GM04504 (cell line): Measurements from ENCODE around the gene RALGAPA2.
"Not testable (repeated sequence)": the region's sequence is repeated elsewhere in the genome, so short reads cannot be mapped to it uniquely, and the experiment has no call there.

Source experiments
- DNase-seq: peaks from one replicate; pipeline ENCODE4 v3.0.0-alpha.2; 2012; ENCODE audit warnings: low read depth

RALGAPA2 gene

GRCh38 chr20:20573797-20574196 is 138.6 kb downstream of the RALGAPA2 start:
- no peak for DNase-seq

GRCh38 chr20:20571068-20571780 is 141.2 kb downstream of the RALGAPA2 start:
- no peak for DNase-seq

GRCh38 chr20:20568604-20569205 is 143.7 kb downstream of the RALGAPA2 start:
- peak; percentile 3 for DNase-seq

GRCh38 chr20:20567712-20568111 is 144.7 kb downstream of the RALGAPA2 start:
- DNase-seq = no peak

GRCh38 chr20:20566516-20566915 is 145.9 kb downstream of the RALGAPA2 start:
- no peak for DNase-seq

GRCh38 chr20:20564279-20564678 is 148.2 kb downstream of the RALGAPA2 start:
- no peak for DNase-seq

- no peak for DNase-seq
Observed at GRCh38 chr20:20562507-20562906, 149.9 kb downstream of the RALGAPA2 start.

GRCh38 chr20:20561841-20562240 is 150.6 kb downstream of the RALGAPA2 start:
- no peak for DNase-seq

GRCh38 chr20:20561172-20561571 is 151.3 kb downstream of the RALGAPA2 start:
- no peak for DNase-seq

- no peak for DNase-seq
Observed at GRCh38 chr20:20557406-20557805, 155.0 kb downstream of the RALGAPA2 start.

- no peak for DNase-seq
Observed at GRCh38 chr20:20555838-20556237, 156.6 kb downstream of the RALGAPA2 start.

GRCh38 chr20:20554951-20555350 is 157.5 kb downstream of the RALGAPA2 start:
- no peak for DNase-seq

- no peak for DNase-seq
Observed at GRCh38 chr20:20553541-20553940, 158.9 kb downstream of the RALGAPA2 start.

- DNase-seq = no peak
Observed at GRCh38 chr20:20552076-20552475, 160.4 kb downstream of the RALGAPA2 start.

GRCh38 chr20:20551409-20551808 is 161.0 kb downstream of the RALGAPA2 start:
- no peak for DNase-seq

GRCh38 chr20:20549704-20550103 is 162.7 kb downstream of the RALGAPA2 start:
- DNase-seq = no peak

- DNase-seq = no peak
Observed at GRCh38 chr20:20549267-20549612, 163.2 kb downstream of the RALGAPA2 start.

- no peak for DNase-seq
Observed at GRCh38 chr20:20548527-20549266, 163.7 kb downstream of the RALGAPA2 start.

- DNase-seq = no peak
Observed at GRCh38 chr20:20547876-20548266, 164.6 kb downstream of the RALGAPA2 start.

GRCh38 chr20:20547221-20547875 is 165.1 kb downstream of the RALGAPA2 start:
- no peak for DNase-seq

- no peak for DNase-seq
Observed at GRCh38 chr20:20546402-20546801, 166.0 kb downstream of the RALGAPA2 start.

GRCh38 chr20:20543348-20543747 is 169.1 kb downstream of the RALGAPA2 start:
- not testable (repeated sequence) for DNase-seq
